ENCODE data around the gene CPNE7. TPM values are rescaled to one million over a fixed set of nuclear protein-coding genes. Genes with fewer than 3 reads are reported as not detected.

CPNE7 gene
- total and polyA plus RNA-seq, 5 donors = not detected

DNA sequence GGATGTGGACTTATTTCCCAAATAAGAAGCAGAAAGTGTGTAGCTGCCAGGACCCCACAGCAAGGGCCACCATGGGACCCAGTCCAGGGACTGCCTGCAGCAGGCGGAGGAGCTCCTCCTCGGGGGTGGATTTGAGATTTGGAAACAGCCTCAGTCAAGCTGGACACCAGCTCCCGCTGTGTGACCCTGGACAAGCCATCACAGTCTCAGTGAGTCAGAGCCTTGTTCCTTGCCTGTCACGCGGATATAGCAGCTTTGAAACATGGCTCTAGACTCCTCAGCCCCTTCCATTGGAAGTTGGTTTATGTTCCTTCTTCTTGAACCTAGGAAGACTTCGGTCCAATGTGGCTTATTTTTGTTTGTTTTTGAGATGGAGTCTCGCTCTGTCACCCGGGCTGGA is 25.4 kb downstream of the CPNE7 start:
- intact Hi-C loops (cut with DNase I) = no loop called here
- H3K9me3 ChIP-seq (ENCODE audit: control insufficient read depth, low read length) = no peaks in the 10 kb centered on the region
- no peaks in the 10 kb centered on the region for H3K27me3 ChIP-seq (ENCODE audit: control insufficient read depth, insufficient read depth)
- no peaks in the 10 kb centered on the region for H3K4me1 ChIP-seq (ENCODE audit: control insufficient read depth, insufficient read depth, low read length)
- ATAC-seq = no peak
- no peak overlapping the region for H3K27ac ChIP-seq (ENCODE audit: low read length)
- H3K4me3 ChIP-seq (ENCODE audit: low read length) = no peak overlapping the region
- no peak for DNase-seq
- 77% methylated on average over 8 of the region's 8 CpGs for WGBS

DNA sequence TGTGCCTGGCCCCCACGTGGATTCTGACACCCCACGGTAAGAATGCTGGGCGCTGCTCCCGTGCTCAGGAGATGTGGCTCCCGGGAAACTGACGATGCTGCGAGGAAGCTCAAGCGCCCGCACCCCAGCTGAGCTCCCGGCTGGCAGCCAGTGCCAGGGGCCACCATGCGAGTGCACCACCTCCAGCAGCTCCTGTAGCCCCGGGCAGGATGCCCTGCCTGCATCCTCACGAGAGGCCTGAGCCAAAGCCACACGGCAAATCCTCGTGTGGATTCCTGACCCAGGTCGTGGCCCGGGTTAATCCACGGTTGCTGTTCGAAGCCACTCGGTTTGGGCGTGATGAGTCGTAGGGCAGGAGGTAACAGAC is 26.3 kb downstream of the CPNE7 start:
- no peaks in the 10 kb centered on the region for H3K9me3 ChIP-seq (ENCODE audit: control insufficient read depth, low read length)
- DNase-seq = no peak
- H3K4me3 ChIP-seq (ENCODE audit: low read length) = no peak overlapping the region
- no peaks in the 10 kb centered on the region for H3K27me3 ChIP-seq (ENCODE audit: control insufficient read depth, insufficient read depth)
- intact Hi-C loops (cut with DNase I) = no loop called here
- ATAC-seq = no peak
- H3K27ac ChIP-seq (ENCODE audit: low read length) = no peak overlapping the region
- no peaks in the 10 kb centered on the region for H3K4me1 ChIP-seq (ENCODE audit: control insufficient read depth, insufficient read depth, low read length)
- WGBS = 55% methylated on average over 22 of the region's 22 CpGs

DNA sequence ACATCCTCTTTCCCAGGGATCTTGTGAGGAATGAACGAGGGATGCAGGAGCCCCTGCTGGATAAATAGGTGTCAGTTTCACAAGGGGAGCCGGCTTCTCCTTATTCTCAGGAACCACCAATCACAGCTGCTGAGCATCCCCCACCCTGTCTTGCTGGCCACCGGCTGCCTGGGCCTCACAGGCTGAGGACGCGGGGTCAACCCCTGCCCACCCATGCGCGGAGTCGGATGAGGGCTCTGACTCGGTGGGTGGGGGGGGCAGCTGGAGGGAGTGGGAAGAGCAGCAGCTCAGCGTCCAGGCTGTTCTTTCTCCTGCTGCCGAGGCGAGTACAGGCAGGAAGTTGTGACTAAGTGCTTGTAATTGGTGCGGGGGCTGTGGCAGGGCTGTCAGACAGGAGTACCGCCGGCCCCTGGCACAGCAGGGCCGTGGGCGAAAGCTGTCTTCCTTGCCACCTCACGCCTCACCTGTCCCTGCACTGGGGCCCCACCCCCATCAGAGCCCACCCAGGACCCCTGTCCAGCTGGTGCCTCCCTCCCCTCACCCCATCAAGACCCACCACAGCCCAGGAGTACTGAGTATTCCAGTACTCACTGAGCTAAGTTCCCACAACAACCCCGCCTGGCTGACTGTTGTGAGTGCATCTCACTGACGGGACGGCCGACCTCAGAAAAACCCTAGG is 26.9 kb downstream of the CPNE7 start:
- Histone ChIP-seq H3K4me3 (ENCODE audit: low read length) (no peak overlapping the region), H3K4me1 (ENCODE audit: control insufficient read depth, insufficient read depth, low read length) (no peaks in the 10 kb centered on the region), H3K27me3 (ENCODE audit: control insufficient read depth, insufficient read depth) (no peaks in the 10 kb centered on the region), H3K27ac (ENCODE audit: low read length) (no peak overlapping the region), H3K9me3 (ENCODE audit: control insufficient read depth, low read length) (no peaks in the 10 kb centered on the region)
- WGBS = 4% methylated on average over 22 of the region's 22 CpGs
- no peak for DNase-seq
- intact Hi-C loops (cut with DNase I) = no loop called here
- ATAC-seq = peak in 1 of 2 donors; percentile 66

DNA sequence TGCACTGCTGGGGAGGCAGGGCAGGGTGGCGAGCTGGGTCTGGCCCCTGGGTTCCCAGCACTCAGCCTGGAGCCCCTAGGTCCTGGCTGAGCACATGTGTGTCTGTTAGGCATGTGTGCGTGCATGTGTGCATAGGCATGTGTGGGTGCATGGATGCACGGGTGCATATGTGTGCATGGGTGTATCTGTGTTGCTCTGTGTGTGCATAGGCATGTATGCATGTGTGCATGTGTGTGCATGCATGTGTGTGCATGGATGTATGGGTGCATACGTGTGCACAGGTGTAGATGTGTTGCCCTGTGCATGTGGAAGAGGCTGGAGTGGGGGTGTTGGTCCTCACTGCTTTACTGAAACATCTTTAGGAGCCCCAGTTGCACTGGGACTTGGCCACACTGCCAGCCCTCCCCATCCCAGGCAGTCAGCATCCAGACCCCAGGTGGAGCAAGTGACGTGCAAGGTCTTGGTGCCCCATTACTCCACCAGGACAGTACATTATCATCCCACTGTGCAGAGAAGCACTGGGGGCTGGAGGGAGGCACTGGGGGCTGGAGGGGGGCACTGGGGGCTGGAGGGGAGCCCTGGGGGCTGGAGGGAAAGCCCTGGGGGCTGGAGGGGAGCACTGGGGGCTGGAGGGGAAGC is 27.5 kb downstream of the CPNE7 start:
- 64% methylated on average over 5 of the region's 5 CpGs for WGBS
- no peak for ATAC-seq
- intact Hi-C loops (cut with DNase I) = no loop called here

DNA sequence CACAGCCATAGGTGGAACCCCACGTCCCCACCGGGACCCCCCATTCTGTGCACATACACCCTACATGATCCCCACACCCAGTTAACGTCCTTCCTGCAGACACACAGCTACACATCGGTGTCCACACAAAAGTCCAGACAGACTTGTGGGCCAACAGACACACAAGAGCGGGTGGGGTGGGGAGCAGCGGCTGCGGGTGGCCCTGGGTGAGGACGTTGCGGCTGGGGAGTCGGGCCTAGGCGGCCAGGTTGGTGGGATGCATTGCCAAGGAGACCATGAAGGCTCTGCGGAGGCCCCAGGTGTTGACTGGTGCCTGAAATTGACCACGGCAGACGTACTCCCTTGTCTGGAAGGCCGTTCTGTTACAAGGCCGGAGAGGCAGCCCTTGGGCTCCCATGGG is 29.2 kb downstream of the CPNE7 start:
- DNase-seq = no peak
- Histone ChIP-seq H3K4me1 (ENCODE audit: control insufficient read depth, insufficient read depth, low read length) (no peaks in the 10 kb centered on the region), H3K4me3 (ENCODE audit: low read length) (no peak overlapping the region), H3K27ac (ENCODE audit: low read length) (no peak overlapping the region), H3K27me3 (ENCODE audit: control insufficient read depth, insufficient read depth) (no peaks in the 10 kb centered on the region), H3K9me3 (ENCODE audit: control insufficient read depth, low read length) (no peaks in the 10 kb centered on the region)
- intact Hi-C loops (cut with DNase I) = no loop called here
- ATAC-seq = peak in 1 of 2 donors; percentile 7
- 85% methylated on average over 16 of the region's 16 CpGs for whole genome bisulfite sequencing

More for the DNA sequence above, 27.5 kb downstream of the CPNE7 start:
- no peak for DNase-seq
- H3K9me3 ChIP-seq (ENCODE audit: control insufficient read depth, low read length) = no peaks in the 10 kb centered on the region
- no peak overlapping the region for H3K27ac ChIP-seq (ENCODE audit: low read length)
- H3K4me1 ChIP-seq (ENCODE audit: control insufficient read depth, insufficient read depth, low read length) = no peaks in the 10 kb centered on the region
- no peaks in the 10 kb centered on the region for H3K27me3 ChIP-seq (ENCODE audit: control insufficient read depth, insufficient read depth)
- no peak overlapping the region for H3K4me3 ChIP-seq (ENCODE audit: low read length)

DNA sequence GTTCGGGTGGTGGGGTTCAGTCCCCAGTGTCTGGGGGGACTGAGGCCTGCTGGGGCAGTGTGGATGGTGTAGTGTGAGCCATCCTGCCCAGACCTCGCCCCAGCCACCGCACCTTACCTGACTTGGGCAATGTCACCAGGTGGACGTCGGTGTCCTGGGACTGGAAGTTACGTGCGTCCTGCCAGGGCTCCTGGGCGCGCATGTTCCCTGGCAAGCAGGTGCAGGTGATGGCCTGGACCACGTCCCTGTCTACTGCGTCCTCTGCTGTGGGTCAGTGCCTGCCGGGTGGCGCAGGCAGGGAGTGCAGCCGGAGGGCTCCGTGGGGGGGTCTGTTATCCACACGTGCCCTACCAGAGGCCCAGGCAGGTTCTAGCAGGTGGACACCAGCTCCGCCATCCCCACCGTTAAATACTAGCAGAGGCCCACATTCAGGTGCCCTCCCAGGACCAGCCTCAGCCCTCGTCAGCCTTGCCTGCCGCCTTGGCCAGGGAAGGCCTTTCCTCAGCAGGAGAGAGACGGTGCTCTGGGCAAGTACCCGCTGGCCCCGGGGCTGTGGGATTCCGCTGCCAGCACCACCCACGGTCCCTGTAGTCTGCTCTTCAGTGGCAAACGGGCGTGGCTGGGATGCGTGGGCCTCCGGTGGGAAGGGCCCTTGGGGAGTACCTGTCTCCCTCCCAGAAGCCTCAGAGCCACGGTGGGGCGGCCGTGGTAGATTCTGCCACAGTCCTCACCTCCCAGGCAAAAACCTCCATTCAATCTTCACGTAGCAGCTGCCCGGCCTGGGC is 29.8 kb downstream of the CPNE7 start:
- no peaks in the 10 kb centered on the region for H3K27me3 ChIP-seq (ENCODE audit: control insufficient read depth, insufficient read depth)
- no peak for DNase-seq

DNA sequence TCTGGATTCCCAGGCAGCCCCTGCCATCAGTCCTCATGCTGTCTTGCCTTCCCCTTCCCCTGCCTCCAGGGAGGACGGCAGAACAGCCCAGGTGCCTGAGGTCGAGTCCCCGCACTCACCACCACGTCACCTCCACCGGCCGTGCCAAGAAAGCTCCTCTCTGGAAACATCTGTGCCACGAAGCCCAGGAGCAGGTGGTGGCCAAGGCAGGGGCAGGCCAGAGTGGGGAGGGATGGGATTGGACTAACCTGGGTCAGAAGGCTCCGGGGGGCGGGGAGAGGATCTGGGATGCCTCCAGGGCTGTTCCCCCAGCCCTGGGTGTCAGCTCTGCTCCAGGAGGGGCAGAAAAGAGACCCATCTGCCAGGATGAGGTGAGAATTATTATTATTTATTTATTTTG is 30.4 kb downstream of the CPNE7 start:
- no peaks in the 10 kb centered on the region for H3K27me3 ChIP-seq (ENCODE audit: control insufficient read depth, insufficient read depth)
- no peak overlapping the region for H3K27ac ChIP-seq (ENCODE audit: low read length)
- H3K9me3 ChIP-seq (ENCODE audit: control insufficient read depth, low read length) = no peaks in the 10 kb centered on the region
- DNase-seq (no peak), ATAC-seq (peak in 1 of 2 donors; percentile 40)
- intact Hi-C loops (cut with DNase I) = no loop called here
- no peaks in the 10 kb centered on the region for H3K4me1 ChIP-seq (ENCODE audit: control insufficient read depth, insufficient read depth, low read length)
- 84% methylated on average over 9 of the region's 9 CpGs for WGBS
- H3K4me3 ChIP-seq (ENCODE audit: low read length) = no peak overlapping the region

More for the DNA sequence above, 29.8 kb downstream of the CPNE7 start:
- Histone ChIP-seq H3K4me1 (ENCODE audit: control insufficient read depth, insufficient read depth, low read length) (no peaks in the 10 kb centered on the region), H3K9me3 (ENCODE audit: control insufficient read depth, low read length) (no peaks in the 10 kb centered on the region), H3K4me3 (ENCODE audit: low read length) (no peak overlapping the region), H3K27ac (ENCODE audit: low read length) (no peak overlapping the region)
- 87% methylated on average over 34 of the region's 34 CpGs for WGBS
- intact Hi-C loops (cut with DNase I) = no loop called here
- ATAC-seq = no peak

DNA sequence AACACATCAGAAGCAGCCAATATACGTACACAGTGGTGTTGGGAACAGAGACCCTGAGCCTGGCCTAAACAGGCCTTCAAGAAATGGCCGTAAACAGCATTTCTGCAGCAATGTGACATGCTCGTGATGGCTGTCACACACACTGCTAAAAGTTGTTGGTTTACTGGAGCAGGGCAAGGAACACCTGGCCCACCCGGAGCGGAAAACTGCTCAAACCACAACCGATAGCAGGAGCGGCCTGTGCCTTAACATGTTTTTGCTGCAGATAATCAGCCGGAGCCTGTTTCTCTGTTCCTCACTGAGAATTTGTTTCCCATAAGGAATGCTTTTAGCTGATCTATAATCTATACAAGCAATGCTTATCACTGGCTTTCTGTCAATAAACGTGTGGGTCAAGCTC is 31.9 kb downstream of the CPNE7 start:
- DNase-seq = no peak
- no peak overlapping the region for H3K4me3 ChIP-seq (ENCODE audit: low read length)
- H3K4me1 ChIP-seq (ENCODE audit: control insufficient read depth, insufficient read depth, low read length) = no peaks in the 10 kb centered on the region
- H3K27me3 ChIP-seq (ENCODE audit: control insufficient read depth, insufficient read depth) = no peaks in the 10 kb centered on the region
- no peaks in the 10 kb centered on the region for H3K9me3 ChIP-seq (ENCODE audit: control insufficient read depth, low read length)
- WGBS = 74% methylated on average over 9 of the region's 9 CpGs
- intact Hi-C loops (cut with DNase I) = no loop called here
- no peak overlapping the region for H3K27ac ChIP-seq (ENCODE audit: low read length)
- ATAC-seq = no peak

DNA sequence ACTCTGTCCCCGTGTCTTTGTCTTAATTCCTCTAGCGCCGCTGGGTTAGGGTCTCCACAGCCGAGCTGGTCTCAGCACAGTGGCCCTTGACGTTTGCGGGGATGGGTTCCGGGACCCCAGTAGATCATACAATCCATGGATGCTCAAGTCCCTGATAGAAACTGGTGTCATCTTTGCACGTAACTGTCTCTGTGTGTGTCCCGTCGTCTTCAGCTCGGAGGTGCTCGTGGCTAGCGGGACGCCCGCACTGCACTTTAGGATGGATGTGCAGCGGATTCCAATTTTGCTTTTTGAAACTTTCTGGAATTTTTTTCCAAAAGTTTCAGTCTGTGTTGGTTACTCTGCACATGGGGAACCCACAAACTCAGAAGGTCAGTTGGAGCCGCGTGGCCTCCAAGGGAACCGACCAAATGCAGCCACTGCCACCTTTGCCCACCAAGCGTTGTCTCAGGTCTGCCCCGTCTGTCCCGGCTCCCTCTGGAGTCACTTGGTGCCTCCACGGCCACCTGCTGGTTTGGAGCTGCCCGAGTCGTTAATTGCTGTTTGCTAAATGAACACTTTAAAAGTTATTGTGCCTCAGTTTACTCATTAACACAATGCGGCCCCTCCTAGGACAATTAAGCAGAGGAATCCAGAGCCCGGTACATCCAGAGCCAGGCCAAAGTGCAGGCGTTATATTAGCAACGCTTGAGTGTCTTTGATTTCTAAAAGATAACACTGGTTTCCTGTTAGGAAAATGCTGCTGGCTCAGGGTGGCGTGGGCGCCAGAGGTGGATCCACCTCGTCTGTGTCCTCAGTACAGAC is 32.6 kb downstream of the CPNE7 start:
- Histone ChIP-seq H3K4me3 (ENCODE audit: low read length) (no peak overlapping the region), H3K27me3 (ENCODE audit: control insufficient read depth, insufficient read depth) (no peaks in the 10 kb centered on the region), H3K4me1 (ENCODE audit: control insufficient read depth, insufficient read depth, low read length) (no peaks in the 10 kb centered on the region), H3K27ac (ENCODE audit: low read length) (no peak overlapping the region), H3K9me3 (ENCODE audit: control insufficient read depth, low read length) (no peaks in the 10 kb centered on the region)
- no peak for DNase-seq
- intact Hi-C loops (cut with DNase I) = no loop called here
- 73% methylated on average over 32 of the region's 32 CpGs for WGBS
- no peak for ATAC-seq

DNA sequence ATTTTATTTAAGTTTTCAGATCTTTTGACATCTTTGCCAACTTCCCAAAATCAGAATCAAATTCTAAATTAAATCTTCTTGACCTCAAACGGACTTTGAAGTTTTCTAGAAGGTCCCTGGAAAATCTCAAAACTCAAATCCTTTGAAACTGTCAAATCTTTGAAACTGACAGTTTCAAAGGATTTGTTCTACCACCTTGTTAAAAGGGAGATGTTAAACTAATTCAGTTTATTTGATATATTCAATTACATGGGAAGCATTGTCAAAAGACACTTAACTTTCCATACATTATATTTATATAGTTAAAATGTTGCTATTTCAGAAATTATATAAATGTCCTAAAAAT is 34.5 kb downstream of the CPNE7 start:
- no peaks in the 10 kb centered on the region for H3K4me1 ChIP-seq (ENCODE audit: control insufficient read depth, insufficient read depth, low read length)
- 68% methylated on average over 1 of the region's 1 CpG for WGBS
- intact Hi-C loops (cut with DNase I) = no loop called here
- no peak for DNase-seq
- ATAC-seq = no peak
- no peaks in the 10 kb centered on the region for H3K9me3 ChIP-seq (ENCODE audit: control insufficient read depth, low read length)
- no peak overlapping the region for H3K4me3 ChIP-seq (ENCODE audit: low read length)
- H3K27me3 ChIP-seq (ENCODE audit: control insufficient read depth, insufficient read depth) = no peaks in the 10 kb centered on the region
- H3K27ac ChIP-seq (ENCODE audit: low read length) = no peak overlapping the region
